ENCODE data around the gene B4GALNT3. TPM values are rescaled to one million over a fixed set of nuclear protein-coding genes. Genes with fewer than 3 reads are reported as not detected.

B4GALNT3 gene
- total RNA-seq, 2 experiments from 2014 or later = 3.4 to 5.4 TPM

GRCh38 chr12:597926-598568 is 138.3 kb downstream of the B4GALNT3 start:
- ChIA-PET POLR2A (interaction anchor here (0.5 to 1.2 kb wide), 5 partner anchors 12 to 1561 kb away, joined by 3 to 5 read pairs (median 3); partner anchors contain the start of gene WNK1), CTCF (ENCODE audit: unreplicated experiment) (no interaction called here)
- Histone ChIP-seq H3K4me2 (ENCODE audit: low read length) (no peak overlapping the region), H3K27ac (ENCODE audit: low read depth, low read length, poor library complexity, severe bottlenecking) (no peak overlapping the region), H3K9me2 (ENCODE audit: insufficient read depth, low read length) (no peaks in the 10 kb centered on the region), H3K9me3 (ENCODE audit: low read length) (no peaks in the 10 kb centered on the region), H3K36me3 (ENCODE audit: insufficient read depth, low read length) (no peaks in the 10 kb centered on the region), H4K20me1 (ENCODE audit: insufficient read depth, low read length) (no peaks in the 10 kb centered on the region), H3K4me3 (ENCODE audit: low read depth, low read length, poor library complexity, severe bottlenecking) (no peak overlapping the region), H3K4me1 (ENCODE audit: insufficient read depth, low read length, poor library complexity, severe bottlenecking) (no peaks in the 10 kb centered on the region), H3K79me2 (ENCODE audit: insufficient read depth, low read depth, low read length) (no peaks in the 10 kb centered on the region), H2AFZ (ENCODE audit: low read length) (no peak overlapping the region)
- no peak for TF ChIP-seq CTCF (conservative IDR thresholded peaks at IDR 0.05; ENCODE audit: low read length)
- TF ChIP-seq EZH2phosphoT487 (IDR thresholded peaks at IDR 0.05; ENCODE audit: borderline replicate concordance, low read depth, low read length) = no peak
- BruUV-seq (replicated peaks) = no TSS peak
- intact Hi-C loops (cut with micrococcal nuclease; ENCODE audit: unreplicated experiment) = no loop called here
- no peak for DNase-seq (ENCODE audit: low spot score)

- no peak overlapping the region for H3K4me2 ChIP-seq (ENCODE audit: low read length)
- no peaks in the 10 kb centered on the region for H3K36me3 ChIP-seq (ENCODE audit: insufficient read depth, low read length)
- BruUV-seq (replicated peaks) = no TSS peak
- intact Hi-C loops (cut with micrococcal nuclease; ENCODE audit: unreplicated experiment) = no loop called here
- H3K4me1 ChIP-seq (ENCODE audit: insufficient read depth, low read length, poor library complexity, severe bottlenecking) = no peaks in the 10 kb centered on the region
- H3K9me2 ChIP-seq (ENCODE audit: insufficient read depth, low read length) = no peaks in the 10 kb centered on the region
- no peak overlapping the region for H3K27ac ChIP-seq (ENCODE audit: low read depth, low read length, poor library complexity, severe bottlenecking)
- no peaks in the 10 kb centered on the region for H3K9me3 ChIP-seq (ENCODE audit: low read length)
- no peaks in the 10 kb centered on the region for H3K79me2 ChIP-seq (ENCODE audit: insufficient read depth, low read depth, low read length)
- POLR2A ChIA-PET = interaction anchor here (0.6 kb wide), 1 partner anchor 248 kb away, joined by 5 read pairs; no protein-coding TSS in a partner anchor
- no peak overlapping the region for H2AFZ ChIP-seq (ENCODE audit: low read length)
- CTCF ChIA-PET (ENCODE audit: unreplicated experiment) = no interaction called here
- H3K4me3 ChIP-seq (ENCODE audit: low read depth, low read length, poor library complexity, severe bottlenecking) = no peak overlapping the region
- no peak for DNase-seq (ENCODE audit: low spot score)
- TF ChIP-seq EZH2phosphoT487 (IDR thresholded peaks at IDR 0.05; ENCODE audit: borderline replicate concordance, low read depth, low read length) (no peak), CTCF (conservative IDR thresholded peaks at IDR 0.05; ENCODE audit: low read length) (no peak)
- H4K20me1 ChIP-seq (ENCODE audit: insufficient read depth, low read length) = no peaks in the 10 kb centered on the region
These were observed 140.0 kb downstream of the B4GALNT3 start for GRCh38 chr12:599756-600155.

- Histone ChIP-seq H3K4me2 (ENCODE audit: low read length) (no peak overlapping the region), H3K9me2 (ENCODE audit: insufficient read depth, low read length) (no peaks in the 10 kb centered on the region), H2AFZ (ENCODE audit: low read length) (no peak overlapping the region), H3K79me2 (ENCODE audit: insufficient read depth, low read depth, low read length) (no peaks in the 10 kb centered on the region), H3K4me1 (ENCODE audit: insufficient read depth, low read length, poor library complexity, severe bottlenecking) (no peaks in the 10 kb centered on the region), H3K27ac (ENCODE audit: low read depth, low read length, poor library complexity, severe bottlenecking) (no peak overlapping the region), H3K9me3 (ENCODE audit: low read length) (no peaks in the 10 kb centered on the region), H4K20me1 (ENCODE audit: insufficient read depth, low read length) (no peaks in the 10 kb centered on the region), H3K4me3 (ENCODE audit: low read depth, low read length, poor library complexity, severe bottlenecking) (no peak overlapping the region), H3K36me3 (ENCODE audit: insufficient read depth, low read length) (no peaks in the 10 kb centered on the region)
- ChIA-PET CTCF (ENCODE audit: unreplicated experiment) (no interaction called here), POLR2A (no interaction called here)
- no peak for TF ChIP-seq EZH2phosphoT487 (IDR thresholded peaks at IDR 0.05; ENCODE audit: borderline replicate concordance, low read depth, low read length)
- no peak for TF ChIP-seq CTCF (conservative IDR thresholded peaks at IDR 0.05; ENCODE audit: low read length)
- BruUV-seq (replicated peaks) = no TSS peak
- DNase-seq (ENCODE audit: low spot score) = no peak
- intact Hi-C loops (cut with micrococcal nuclease; ENCODE audit: unreplicated experiment) = no loop called here
These were observed 142.4 kb downstream of the B4GALNT3 start for GRCh38 chr12:601976-602699.

Measured in OCI-LY7 (cell line).